RCC 7860 (cell line): ENCODE measurements around the gene CMC2.
A peak's percentile ranks its signal among the peaks of the same experiment; 100 is the strongest.

ENCODE experiments used
- DNase-seq: peaks from one replicate; pipeline ENCODE4 v3.0.0-alpha.2; 2015; ENCODE audit warnings: low spot score
- FAIRE-seq: peaks from 2 replicates; lab custom pipeline; 2012; peaks lifted over from hg19 to GRCh38; lab: Jason Lieb, UNC

Gene CMC2

DNA sequence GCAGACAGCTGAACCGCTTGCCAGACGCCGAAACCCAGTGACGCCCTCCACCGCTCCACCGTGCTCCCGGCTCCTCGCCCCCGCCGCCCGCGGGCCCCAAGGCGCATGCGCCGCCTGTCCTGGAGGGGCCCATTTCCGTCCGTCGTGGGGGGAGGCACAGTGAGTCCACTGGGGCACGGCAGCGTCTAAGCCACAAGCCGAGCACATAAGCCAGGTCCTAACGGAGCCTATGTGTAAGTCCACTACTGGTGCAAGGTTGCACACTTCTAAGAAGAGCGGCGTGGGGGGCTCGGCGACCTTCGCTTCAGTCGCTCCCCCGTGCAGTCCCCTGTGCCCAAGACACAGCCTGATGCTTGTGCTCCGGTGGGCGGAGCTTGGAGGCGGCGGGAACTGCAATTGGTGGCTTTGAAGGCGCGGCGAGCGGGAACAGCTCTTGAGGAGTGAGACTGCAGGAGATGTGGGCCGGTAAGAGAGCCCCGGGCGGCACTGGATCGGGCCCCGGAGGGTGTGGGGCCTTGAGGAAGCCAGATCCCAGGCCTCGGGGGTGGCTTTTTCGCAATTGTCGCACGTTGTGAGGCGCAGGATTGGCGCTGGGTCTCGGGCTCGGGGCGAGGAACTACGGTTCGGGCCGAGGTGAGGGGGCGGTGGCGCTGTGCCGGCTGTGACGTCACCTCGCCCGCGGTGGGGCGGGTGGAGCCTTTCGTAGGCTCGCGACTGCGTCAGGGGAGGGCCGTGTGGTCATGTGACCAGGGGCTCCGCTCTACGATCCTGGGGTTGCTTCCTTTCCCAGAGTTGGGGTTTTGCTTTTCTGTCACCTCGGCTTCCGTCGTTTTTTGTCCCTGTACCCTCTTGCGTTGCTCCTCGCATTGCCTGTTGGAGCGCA lies at the start of gene CMC2, which contains the start of gene CENPN:
TSS of gene CMC2 (minus strand) at position 73 of the 883 bp plus-strand sequence. CDS start 9,491 bp downstream, outside the sequence.
TSS of gene CENPN (plus strand) at position 402 of the 883 bp plus-strand sequence. CDS start 4,726 bp downstream, outside the sequence.
- FAIRE-seq = no peak

DNA sequence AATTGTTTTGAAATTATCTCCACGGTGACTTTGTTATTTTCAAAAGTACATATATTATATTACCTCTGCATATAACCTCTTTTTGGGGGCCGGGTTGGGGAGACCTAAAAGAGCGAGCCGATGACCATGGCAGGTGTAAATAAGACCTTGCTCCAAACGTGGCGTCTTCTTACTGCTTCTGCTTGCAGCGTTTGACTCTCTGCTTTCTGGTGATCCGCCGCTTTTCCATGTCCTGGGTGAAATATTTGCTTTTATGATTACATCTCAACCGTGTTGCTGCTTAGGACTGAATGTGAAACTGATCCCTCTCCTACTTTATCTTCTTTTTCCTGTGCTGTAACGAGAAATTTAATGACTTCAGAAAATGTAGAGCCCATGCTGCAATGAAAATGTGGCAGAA lies 47.1 kb upstream of the CMC2 start:
- DNase-seq = no peak
- no peak for FAIRE-seq

More for the DNA sequence above, at the start of gene CMC2, which contains the start of gene CENPN:
- DNase-seq = peak; percentile 93

DNA sequence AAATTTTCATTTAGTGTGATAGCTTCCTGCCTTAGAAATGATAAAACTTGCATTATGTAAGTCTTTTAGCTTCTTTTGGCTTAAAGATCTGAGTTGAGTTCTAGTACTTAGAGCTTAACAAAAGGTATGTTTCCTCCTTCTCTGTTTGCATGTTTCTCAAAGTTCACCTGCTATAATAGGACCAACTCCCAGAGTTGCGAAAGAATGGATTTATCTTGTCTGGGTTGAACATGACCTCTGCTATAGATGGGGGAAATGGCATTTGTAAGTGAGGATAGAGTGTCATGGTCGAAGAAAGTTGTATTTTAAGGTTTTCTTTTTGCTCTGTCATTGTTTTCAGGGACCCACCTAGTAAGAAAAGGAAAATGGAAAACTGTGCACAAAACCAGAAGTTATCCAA lies 36.1 kb upstream of the CMC2 start:
- DNase-seq = no peak
- no peak for FAIRE-seq

DNA sequence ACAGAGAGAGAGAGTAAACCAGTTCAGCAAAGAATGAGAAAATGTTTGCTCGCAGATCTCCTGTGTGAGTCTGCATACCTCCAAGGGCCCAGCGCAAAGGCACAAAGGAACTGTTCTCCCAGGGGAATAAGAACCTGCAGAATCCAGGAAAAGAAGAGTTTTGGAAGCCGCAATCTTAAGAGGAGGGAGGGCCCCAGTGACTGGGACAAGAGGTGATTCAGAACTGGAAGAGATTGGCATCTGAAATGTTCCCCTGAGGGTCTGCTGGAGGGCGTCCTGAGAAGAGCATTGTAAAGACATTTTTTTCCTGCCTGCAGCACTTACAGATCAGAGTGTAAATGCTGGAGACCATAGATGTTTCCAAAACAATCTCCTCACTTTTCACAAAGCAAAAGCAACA lies 35.0 kb upstream of the CMC2 start:
- FAIRE-seq = no peak
- DNase-seq = no peak

DNA sequence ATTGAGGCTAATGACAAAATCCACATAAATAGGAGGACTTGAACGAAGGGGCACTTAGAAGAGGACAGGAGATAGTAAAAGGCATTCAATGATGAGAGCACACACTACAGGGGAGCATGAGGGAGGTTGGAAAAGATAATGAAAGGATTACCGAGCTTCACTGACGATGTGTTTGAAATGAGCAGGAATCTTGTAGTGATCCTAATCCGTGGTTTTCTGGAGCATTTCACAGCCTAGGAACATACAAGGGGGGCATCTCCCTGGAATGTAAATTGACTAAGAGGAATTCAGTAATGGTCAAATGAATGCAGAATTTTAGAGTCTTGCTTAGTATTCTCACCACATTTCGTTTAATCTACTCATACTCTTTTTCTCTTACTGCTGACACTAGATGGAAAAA lies 34.2 kb upstream of the CMC2 start:
- no peak for FAIRE-seq
- no peak for DNase-seq

DNA sequence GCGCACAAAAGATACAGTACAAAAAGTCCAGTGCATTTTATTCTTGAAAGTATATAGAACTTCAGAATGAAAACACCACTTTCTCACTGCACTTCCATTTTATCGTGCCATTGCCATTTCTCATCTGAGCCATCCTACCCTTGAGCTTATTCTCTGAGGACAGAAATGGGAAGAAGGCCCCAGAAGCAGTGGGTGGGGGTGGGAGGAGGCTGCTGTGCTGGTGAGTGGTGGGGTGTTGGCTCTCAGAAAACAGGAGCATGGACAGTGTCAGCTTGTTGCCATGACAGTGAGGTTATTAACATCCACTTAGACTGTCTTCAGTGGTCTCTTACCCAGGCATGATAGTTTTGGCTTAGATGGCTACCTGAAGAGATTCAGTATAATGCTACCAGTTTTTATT lies 33.4 kb upstream of the CMC2 start:
- DNase-seq = no peak
- FAIRE-seq = no peak

DNA sequence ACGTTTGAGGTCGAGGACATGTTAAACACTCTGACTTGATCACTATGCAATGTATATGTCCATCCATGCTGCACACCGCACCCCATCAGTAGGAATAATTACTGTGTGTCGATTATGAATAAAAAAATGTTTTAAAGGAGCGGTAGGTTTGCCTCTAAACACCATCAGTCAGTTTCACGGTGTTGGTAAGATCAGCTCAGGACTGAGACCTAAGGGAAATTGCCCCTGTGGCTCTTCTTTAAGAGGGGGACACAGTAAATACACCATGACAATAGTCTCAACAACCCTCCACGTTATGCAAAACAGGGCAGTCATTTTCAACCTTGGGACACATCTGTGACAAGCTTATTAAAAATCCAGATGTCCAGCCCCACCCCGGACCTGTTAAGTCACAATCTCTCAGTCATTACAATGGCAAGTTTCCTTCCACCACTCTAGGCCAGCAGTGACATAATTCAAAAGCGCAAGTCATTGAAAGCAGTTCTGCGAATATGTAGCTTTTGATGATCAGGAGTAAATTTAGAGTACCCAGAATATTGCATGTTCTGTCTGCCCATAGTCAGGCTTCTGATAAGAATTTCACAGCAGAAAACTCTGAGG lies 30.2 kb upstream of the CMC2 start:
- FAIRE-seq (no peak), DNase-seq (no peak)

DNA sequence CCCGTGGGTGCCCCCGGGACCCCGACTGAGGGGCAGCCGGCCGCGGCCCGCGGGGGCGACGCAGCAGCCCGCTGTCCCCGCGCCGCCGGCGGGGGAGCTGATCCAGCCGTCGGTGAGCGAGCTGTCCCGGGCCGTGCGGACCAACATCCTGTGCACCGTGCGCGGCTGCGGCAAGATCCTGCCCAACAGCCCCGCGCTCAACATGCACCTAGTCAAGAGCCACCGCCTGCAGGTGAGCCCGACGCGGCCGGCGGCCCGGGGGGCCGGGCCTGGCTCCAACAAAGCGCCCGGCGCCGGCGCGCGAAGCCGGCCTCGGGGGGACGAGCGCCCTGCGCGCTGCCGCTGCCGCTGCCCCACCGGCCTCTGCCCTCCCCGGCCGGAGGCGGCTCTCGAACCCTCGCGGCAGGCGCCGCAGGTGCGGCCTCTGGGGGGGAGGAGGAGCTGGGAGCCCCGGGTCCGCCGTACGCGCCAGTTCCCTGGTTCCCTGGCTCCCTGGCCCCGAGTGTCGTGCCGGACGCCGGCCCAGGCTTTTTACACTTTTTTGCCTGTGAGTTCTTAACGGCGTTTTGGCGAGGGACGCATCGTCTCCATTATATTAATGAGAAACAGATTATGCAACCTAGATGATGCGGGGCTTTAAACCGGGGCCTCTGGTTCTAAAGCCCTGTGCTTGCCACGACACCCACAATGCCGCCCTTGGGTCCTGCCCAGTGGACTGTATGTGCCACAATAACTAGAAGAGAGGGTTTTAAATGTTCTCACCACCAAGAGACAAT lies 29.5 kb upstream of the CMC2 start:
- FAIRE-seq = no peak
- DNase-seq = no peak

DNA sequence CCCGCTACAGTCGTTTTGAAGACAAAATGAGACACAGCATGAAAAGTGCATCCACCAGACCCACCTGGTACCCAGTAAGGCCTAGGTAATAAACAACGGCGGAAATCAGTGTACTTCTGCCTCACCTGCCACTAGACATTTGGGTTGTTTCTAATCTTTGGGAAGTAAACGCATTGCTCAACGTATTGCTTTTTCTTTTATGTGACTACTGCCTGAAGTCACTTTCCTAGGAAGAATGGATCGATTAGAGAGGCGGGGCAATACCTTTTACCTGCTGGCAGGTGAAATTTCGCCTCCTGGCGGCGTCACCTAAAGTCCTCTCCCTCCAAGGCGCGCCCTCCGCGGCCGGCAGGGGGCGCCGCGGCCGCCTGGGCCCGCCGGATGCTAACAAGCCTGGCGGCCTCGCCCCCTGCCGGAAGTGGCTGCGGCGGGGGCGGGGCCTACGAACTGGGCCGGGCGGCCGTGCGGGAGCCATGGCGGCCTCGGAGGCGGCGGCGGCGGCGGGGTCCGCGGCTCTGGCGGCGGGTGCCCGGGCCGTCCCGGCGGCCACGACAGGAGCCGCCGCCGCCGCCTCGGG lies 28.8 kb upstream of the CMC2 start, which contains the start of gene ATMIN:
TSS of gene ATMIN (plus strand) at position 445 of the 577 bp plus-strand sequence. CDS start at position 474, 29 bp downstream.
- DNase-seq (peak; percentile 56), FAIRE-seq (no peak)

DNA sequence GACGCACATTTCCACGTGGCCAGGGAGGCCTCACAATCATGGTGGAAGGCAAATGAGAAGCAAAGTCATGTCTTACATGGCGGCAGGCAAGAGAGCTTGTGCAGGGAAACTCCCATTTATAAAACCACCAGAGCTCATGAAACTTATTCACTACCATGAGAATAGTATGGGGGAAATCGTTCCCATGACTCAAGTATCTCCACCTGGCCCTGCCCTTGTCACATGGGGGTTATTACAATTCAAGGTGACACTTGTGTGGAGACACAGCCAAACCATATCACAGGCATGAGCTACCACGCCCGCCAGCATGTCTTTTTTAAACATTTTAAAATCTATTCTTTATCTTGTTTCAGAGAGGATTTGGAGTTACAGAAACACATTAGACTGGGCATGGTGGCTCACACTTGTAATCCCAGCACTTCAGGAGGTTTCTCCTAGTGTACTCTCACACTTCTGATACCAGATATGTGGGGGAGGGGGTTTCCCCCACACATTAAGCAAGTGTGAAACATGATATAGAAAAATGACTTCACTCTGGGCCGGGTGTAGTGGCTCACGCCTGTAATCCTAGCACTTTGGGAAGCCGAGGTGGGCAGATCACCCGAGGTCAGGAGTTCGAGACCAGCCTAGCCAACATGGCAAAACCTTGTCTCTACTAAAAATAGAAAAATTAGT lies 23.4 kb upstream of the CMC2 start:
- no peak for DNase-seq
- no peak for FAIRE-seq

DNA sequence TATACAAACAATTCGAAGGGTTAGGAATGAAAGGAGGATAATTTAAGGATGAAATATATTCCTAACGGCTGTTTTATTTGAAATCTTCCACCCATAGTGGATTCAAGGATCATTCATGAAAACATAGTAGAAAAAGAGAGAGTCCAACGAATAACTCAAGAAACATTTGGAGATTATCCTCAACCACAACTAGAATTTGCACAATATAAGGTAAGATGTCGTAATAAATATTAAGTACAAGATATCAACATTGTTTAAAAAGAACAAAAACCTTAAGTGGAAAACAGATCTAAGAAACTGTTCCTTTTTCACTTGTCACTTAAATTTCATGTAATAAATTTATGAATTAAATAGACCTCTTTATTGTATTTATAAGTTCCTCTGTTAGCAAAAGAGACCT lies 19.7 kb upstream of the CMC2 start:
- FAIRE-seq = no peak
- DNase-seq = no peak

DNA sequence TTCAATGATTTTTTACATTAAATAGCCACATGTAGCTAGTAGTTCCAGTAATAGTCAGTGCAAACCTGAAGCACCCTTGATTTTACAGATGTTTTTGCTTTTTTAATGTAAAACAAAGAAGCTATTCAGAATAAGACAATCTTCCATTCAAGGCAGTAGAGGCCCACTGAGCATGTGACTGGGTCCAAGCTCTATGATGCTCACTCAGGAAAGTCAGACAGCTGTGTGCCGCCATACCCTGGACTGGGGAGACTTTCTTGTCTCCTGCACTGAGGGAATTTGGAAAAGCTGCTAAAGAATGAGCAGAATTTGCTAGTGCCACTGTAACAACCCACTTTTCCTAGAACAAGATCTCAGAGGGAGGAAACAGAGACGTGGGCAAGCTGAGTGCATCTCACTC lies 11.8 kb upstream of the CMC2 start:
- DNase-seq (no peak), FAIRE-seq (no peak)

DNA sequence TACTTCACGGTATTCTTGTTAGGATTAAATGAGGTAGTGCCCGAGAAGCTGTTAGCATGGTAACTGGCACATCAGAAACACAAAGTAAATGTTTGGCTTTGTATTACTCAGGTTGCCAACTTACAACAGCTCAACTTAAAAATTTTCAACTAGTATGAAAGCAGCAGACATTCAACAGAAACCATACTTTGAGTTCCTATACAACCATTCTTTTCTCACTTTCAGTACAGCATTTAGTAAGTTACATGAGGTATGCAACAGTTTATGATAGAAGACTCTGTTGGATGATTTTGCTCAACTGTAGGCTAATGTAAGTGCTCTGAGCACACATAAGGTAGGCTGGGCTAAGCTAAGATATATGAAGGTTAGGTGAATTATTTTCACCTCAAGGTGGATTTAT lies 8.0 kb upstream of the CMC2 start:
- FAIRE-seq (no peak), DNase-seq (no peak)

DNA sequence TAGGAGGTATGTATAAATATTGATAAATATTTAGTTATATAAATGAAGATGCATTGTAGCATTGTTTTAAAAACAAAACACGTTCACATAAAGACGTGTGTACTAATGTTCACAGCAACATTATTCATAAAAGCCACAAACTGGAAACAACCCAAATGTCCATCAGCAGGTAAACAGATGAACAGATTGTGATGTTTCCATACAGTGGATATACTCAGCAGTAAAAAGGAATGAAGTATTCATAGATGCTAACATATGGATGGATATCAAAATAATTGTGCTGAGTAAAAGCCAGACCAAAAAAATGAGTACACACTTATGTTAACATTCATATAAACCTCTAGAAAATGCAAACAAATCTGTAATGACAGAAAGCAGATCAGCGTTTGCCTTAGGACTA lies 6.3 kb upstream of the CMC2 start:
- FAIRE-seq (no peak), DNase-seq (no peak)

DNA sequence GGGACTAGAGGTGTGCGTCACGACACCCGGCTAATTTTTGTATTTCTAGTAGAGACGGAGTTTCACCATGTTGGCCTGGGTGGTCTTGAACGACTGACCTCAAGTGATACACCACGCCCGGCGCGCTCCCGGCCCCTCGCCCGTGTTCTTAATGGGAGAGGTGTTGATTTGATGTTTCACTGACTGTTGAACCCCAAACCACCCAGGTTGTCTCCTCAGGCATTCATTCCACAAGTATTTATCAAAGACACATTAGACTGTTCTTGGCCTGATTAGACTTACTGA lies 1.8 kb upstream of the CMC2 start:
- no peak for FAIRE-seq

DNA sequence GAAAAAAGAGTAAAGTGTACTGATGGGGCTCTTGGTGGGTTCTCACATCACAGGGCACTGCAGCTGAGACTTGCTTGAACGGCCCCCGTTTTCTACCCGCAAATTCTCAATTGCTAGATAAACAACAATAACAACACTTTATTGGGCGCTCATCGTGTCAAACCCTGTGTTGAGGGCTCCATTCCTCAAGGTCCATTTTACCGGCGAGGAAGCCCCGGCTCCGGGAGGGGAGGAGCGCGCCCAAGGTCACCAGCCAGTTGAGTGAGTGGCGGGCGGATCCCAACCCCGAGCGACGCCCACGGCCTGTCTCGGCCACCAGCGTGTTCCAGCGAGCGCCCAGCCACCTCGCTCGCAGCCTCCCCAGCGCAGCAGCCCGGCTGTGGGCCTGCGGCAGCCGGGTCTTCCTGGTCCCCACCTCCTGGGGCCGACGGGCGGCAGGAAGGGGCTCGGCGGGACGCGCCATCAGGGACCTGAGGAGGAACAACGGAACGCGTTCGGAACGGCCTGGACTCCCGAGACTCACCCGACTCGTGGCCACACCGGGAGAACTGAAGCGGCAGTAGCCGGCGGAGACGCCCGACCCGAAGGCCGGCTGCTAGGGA lies 373 bp downstream of the CMC2 start:
- FAIRE-seq = no peak
- DNase-seq = peak; percentile 37

More for the DNA sequence above, 1.8 kb upstream of the CMC2 start:
- no peak for DNase-seq

DNA sequence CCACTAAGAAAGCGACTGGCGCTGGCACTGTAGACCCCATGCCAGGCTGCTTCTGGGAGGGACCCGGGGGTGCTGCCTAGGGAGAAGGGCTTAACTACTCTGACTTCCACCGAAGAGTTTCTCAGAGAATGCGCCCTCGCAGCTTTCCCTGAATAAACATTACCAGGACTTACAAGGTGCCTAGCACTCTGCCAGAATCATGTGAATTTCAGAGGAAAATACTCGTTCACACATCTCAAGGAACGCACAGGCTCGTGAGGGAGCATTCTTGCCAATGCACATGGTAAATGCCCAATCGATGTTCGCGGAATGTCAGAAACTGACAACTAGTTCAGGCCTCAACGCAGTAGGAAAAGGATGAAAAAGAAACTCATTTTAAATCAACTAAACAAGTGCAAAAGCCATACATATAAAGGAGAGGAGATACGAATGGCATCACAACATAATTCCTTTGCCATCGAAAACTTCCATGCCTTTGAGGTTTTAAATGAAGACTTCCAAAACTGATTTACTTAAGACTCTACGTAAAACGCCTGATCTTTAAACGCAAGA lies 999 bp downstream of the CMC2 start:
- DNase-seq = no peak
- FAIRE-seq = no peak

DNA sequence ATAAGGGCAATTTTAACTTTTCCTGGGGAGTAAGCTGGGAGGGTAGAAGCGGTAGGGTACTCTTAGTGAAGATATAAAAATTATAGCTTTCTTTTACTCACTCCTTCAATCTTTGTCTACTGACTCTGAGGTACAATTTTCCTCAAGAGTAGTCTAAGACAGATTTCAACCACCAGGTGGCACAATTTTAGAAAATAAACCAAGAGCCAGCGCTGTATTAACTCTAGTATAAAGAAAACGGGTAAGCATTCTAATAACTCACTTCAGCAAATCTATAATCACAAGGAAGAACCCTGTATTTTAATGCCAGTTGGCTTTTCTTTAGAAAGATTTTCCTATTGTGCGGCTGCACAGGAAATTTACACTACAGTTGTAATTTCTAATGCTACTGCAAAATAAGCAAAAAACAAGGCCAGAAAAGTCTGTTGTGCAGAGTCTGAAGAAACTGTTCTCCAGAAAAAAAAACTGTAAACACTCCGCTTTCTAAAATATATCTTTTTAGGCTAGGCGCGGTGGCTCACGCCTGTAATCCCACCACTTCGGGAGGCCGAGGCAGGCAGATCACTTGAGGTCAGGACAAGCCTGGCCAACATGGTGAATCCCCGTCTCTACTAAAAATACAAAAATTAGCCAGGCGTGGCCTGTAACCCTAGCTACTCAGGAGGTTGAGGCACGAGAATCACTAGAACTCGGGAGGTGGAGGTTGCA lies 1.9 kb downstream of the CMC2 start:
- peak; percentile 58 for FAIRE-seq

More for the DNA sequence above, 1.9 kb downstream of the CMC2 start:
- peak; percentile 36 for DNase-seq
